Fibroblast of the aortic adventitia (primary cell): ENCODE measurements around the gene TOM1L2. TPM values are rescaled to one million over a fixed set of nuclear protein-coding genes. Genes with fewer than 3 reads are reported as not detected.
A peak's percentile ranks its signal among the peaks of the same experiment; 100 is the strongest.

Experiments used
- DNase-seq: peaks from one replicate; pipeline ENCODE4 v3.0.0-alpha.2; 2010; ENCODE audit warnings: low read depth
- H3K4me3 ChIP-seq: 2 replicates; pipeline ENCODE4 v1.5.1; 2011; ENCODE audit warnings: low read depth, mild to moderate bottlenecking, control low read depth, low read length, moderate library complexity
- CTCF ChIP-seq: IDR thresholded peaks from 2 replicates; pipeline ENCODE4 v1.5.1; 2011; ENCODE audit warnings: mild to moderate bottlenecking, low read length, control low read depth, inconsistent platforms; ENCODE audit not compliant: insufficient read depth
- total RNA-seq: library from RNA; depleted of rRNA; stranded (reverse); fragments of >200 nt; gene quantifications from 2 replicates; pipeline ENCODE4 v1.2.3, GENCODE V29; 2012; ENCODE audit warnings: low replicate concordance

The TOM1L2 gene
- total RNA-seq, 1 donor, result 40.3 TPM

- H3K4me3 ChIP-seq, result no peak overlapping the region
- DNase-seq, result no peak
- TF ChIP-seq CTCF, result no peak
Observed at GRCh38 chr17:17884391-17885357, 87.5 kb downstream of the TOM1L2 start.

- TF ChIP-seq CTCF, result no peak
- DNase-seq, result no peak
- H3K4me3 ChIP-seq, result no peak overlapping the region
Observed at GRCh38 chr17:17883801-17884200, 88.4 kb downstream of the TOM1L2 start.

GRCh38 chr17:17882082-17882581 is 90.1 kb downstream of the TOM1L2 start:
- DNase-seq, result no peak
- H3K4me3 ChIP-seq, result no peak overlapping the region
- no peak for TF ChIP-seq CTCF

DNA sequence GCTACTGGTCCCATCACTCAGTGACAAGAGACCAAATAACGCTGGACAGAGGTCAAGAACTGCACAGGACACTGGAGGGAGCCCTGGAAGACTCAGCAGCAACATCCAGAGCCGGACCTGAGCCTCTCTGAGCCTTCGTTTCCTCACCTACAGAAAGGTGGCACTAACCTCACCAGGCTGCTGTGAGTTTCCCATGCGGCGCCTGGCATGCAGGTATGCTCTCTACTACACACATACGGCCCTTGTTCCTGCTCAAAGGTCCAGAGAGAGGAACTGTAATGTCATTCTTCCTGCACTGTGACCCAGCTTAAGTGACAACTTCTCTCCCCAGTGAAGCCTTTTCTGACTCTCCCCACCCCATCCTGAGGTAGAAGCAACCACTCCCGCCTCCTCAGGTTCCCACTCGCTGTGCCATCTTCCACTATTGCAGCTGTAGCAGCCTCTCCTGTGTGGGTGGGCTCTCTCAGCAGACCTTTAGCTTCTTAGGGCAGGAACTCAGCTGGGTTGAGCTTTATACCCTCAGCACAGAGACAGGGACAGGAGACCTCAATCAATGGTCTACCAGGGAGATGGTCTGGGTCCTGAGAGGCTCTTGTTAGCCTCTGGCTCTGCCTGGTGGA is 91.5 kb downstream of the TOM1L2 start:
- TF ChIP-seq CTCF, result no peak
- no peak overlapping the region for H3K4me3 ChIP-seq
- no peak for DNase-seq

DNA sequence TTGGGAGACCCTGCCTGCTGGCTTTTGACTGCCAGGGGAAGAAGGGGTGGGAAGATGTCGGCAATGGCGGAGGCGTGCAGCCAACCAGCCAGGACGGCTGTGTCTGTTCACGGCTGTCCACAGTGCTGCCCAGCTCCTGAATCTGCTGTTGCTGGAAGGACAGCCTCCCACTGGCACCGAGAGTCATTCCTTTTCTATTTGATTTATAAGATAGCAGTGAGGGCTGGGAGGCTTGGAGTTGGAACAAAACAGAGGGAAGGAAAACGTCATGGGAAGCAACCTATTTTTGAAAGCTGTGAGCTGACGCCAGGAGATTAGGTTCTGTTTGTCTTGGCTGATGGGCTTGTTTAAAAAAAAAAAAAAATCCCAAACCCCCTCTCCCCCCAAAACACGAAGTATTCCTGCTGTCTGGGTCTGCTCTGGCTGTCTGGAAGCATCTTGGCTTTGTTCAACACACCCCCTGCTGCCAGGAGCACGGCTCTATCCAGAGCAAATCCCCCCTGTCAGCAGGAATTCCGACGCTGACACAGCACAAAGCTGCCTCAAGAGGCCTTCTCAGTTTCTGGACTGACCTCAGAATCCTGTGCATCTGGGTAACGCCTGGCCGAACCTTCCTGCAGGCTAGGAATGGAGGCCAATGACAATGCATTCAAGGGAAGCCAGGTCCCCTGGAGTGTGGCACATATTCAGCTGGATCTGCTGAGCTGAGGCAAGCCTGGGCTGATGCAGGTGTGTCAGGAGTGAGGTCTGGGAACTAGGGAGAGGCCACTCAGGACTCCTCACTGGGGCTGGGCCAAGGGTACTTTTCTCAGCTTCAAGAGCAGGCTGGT is 94.5 kb downstream of the TOM1L2 start:
- DNase-seq, result peak; percentile 99
- H3K4me3 ChIP-seq, result no peak overlapping the region
- TF ChIP-seq CTCF, result peak; percentile 22

- peak overlapping the region; percentile 7 for H3K4me3 ChIP-seq
- peak; percentile 79 for DNase-seq
- TF ChIP-seq CTCF, result no peak
Observed at GRCh38 chr17:17876959-17877528, 95.2 kb downstream of the TOM1L2 start.
